HG02798 (cell line): Measurements from ENCODE around the gene CAPG.

Experiments
- ATAC-seq: cut with Tn5 transposase; IDR thresholded peaks from one replicate; pipeline ENCODE4 v1.9.1; 2021; ENCODE audit warnings: mild to moderate bottlenecking; ENCODE audit not compliant: unreplicated experiment, poor library complexity

CAPG gene, protein sequence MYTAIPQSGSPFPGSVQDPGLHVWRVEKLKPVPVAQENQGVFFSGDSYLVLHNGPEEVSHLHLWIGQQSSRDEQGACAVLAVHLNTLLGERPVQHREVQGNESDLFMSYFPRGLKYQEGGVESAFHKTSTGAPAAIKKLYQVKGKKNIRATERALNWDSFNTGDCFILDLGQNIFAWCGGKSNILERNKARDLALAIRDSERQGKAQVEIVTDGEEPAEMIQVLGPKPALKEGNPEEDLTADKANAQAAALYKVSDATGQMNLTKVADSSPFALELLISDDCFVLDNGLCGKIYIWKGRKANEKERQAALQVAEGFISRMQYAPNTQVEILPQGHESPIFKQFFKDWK

DNA sequence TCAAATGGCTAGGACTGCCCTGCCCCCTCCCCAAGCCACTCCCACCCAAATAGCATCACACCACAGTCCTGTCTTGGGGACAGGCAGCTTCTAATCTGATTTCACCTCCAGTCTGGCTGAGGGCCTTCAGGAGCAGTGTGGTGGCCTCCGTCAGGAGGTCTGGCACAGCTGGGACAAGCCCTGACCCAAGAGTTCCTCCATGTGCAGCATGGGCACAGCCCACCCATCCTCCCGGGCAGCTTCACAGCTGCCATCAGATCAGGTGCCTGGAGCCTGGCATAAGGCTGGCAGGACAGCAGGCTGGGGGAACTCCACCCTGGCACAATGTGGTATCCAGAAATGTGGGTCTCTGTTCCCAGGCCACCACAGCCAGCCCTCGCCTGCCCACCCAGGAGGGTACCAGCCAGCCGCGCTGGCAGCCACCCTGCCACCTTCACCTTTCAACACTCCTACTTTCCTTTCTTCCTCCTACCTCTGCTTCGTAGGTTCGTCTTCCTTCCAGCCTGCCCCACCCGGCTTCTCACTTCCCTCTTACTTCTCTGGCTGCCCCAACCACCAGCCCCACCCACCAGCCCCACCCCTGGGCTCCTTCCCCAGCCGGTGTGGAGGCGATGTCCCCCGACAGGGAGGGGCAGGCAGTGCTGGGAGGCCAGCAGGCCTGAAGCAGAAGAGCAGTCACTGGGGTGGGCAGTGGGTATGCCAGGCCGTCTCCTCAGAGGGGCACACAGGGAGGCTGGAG, at the start of gene CAPG:
TSS of gene CAPG (minus strand) at position 522 of the 739 bp plus-strand sequence. CDS start 8,221 bp downstream, outside the sequence.
- peak; percentile 70 for ATAC-seq

DNA sequence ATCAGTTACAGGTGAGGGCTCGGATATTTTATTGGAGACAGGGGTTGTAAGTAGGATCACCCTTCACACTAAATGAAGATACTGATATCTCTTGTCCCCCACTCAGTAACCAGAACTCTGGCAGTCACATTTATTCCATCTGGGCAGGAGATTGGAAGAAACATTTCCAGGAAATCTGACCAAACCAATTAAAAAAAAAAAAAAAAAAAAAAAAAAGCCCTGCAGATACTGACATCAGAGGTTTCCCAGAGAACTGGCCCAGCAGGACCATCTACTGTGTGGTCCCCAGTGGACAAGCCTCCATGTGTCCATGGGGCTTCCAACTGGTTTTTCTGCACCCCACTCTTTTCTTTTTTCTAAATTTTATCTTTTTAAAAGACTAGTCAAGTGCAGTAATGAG, 49.6 kb upstream of the CAPG start:
- ATAC-seq = no peak

DNA sequence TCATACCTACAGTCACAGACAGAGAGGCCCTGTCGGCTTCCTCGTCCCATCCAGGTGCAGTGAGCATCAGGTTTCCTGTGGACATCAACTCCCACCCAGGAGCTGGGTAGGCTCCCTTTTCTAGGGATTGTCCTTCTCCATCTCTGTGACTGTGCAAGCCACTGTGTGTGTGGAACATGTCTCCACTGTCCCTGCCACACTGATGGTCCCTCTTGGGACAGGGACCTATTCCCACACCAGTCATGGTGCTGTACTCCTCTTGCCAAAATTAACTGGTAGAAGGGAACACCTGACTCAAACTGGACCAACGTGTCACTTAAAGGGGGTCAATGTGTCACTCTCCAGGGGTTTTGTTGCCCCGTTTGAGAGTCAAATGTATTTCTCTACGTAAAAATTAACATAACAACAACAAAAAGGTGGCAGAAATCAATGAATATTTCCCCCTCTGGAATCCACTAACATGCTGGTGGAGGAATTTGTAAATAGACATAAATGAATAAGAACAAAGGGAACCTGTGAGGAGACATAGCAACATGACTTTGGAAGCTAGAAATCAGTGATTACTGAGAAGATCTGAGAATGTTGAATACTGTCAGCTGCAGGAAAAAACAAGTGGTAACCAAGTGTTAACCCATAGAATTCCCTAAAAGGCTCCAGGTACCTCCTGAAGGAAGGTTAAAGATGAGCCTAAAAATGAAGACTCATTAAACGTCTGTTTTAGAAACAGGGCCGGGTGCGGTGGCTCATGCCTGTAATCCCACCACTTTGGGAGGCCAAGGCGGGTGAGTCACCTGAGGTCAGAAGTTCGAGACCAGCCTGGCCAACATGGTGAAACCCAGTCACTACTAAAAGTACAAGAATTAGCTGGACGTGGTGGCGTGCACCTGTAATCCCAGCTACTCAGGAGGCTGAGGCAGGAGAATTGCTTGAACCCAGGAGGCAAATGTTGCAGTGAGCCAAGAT, 48.7 kb upstream of the CAPG start:
- ATAC-seq = no peak

DNA sequence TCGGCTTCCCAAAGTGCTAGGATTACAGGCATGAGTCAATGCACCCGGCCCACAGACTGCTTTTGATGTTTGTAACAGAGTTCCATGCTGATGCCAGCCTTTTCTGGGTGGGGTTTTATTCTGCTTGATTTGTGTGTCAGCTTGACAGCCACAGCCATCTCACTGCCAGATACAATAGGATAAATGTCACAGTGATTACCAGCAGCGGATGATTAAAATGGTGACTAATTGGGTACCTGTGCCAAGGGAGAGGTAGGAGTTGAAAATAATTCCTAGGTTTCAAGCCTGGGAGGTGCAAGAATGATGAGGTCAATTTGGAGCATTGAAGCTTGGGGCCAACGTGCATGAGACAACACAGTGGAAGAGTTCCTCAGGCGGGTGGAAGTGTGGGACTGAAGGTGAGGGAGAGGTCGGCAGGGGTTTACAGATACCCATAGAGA, 47.7 kb upstream of the CAPG start:
- no peak for ATAC-seq

DNA sequence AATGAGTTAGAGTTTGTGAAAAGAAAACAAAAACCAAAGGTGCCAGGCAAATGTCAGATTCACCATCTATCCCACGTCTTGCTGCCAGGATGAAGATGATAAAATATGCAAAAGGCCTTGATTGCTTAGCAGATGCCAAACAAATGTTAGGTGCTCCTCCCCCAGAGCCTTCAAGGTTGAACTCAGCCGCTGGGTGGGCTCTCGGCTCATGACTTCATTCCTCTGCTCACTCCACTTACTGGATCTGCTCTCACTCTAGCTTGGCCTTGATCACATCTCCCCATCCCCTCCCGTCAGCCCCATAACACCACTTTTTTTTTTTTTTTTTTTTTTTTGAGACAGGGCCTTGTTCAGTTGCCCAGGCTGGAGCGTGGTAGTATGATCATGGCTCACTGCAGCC, 46.9 kb upstream of the CAPG start:
- ATAC-seq = no peak

DNA sequence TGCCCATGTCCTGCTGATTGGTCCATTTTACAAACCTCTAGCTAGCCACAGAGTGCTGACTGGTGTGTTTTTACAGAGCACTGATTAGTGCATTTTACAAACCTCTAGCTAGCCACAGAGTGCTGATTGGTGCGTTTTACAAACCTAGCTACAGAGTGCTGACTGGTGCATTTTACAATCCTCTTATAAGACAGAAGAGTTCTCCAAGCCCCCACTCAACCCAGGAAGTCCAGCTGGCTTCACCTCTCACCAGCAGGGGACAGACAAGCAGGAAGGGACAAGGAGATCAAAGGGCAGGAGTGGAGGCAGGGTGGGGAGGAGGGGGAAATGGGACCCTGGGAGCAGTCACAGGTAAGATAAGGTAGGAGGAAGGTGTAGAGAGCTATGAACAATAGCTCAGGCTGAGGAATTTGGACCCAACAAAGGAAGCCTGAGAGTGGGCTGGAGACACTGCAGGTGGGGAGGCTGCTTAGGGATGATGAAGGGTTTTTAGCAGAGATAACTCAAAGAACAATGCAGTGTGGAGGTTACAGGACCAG, 45.5 kb upstream of the CAPG start:
- ATAC-seq = no peak

DNA sequence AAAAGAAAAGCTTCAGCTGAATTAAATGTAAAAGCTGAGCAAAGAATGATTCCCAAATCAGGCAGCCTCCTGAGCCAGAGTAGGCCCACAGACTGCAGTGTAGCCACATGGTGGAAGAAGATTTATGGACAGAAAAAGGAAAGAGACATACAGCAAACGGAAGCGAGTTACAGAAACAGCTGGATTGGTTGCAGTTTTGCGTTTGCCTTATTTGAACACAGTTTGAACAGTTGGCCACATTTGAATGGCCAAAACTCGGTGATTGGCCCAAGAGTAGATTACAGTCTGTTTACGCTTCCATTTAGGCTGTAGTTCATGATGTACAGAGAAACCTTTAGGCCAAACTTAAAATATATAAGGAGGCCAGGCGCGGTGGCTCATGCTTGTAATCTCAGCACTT, 43.4 kb upstream of the CAPG start:
- no peak for ATAC-seq

DNA sequence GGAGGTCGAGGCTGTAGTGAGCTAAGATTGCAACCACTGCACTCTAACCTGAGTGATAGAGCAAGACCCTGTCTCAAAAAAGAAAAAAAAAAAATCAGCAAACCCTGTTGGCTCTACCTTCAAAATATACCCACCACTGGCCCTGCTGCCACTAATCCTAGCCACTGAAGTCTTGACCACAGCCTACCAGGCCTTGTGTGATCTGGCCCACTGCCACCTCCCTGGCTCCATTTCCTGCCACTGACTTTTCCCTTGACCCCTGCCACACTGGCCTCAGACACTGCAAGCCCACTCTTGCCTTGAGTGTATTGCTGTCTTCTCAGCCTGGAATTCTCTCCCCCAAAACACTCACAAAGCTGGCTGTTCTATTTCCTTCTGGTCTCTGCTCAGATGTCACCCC, 42.1 kb upstream of the CAPG start:
- ATAC-seq = no peak

DNA sequence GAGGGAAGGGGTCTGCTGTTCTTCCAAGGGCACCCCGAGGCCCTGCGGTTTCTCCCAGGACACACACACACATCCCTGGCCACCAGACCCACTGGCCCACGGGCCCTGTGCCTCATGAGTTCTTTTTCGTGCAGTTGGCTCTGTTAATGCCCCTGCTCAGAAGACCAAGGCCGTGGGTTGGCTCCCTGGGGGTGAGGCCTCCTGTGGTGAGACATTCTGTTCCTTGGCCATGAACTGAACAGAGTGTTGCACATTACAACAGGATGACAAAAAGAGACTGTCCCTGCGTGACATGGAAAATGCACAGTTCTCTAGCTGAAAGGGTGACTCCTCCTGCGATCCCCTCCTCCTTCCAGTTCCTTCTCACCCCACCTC, 39.0 kb upstream of the CAPG start:
- ATAC-seq = no peak

DNA sequence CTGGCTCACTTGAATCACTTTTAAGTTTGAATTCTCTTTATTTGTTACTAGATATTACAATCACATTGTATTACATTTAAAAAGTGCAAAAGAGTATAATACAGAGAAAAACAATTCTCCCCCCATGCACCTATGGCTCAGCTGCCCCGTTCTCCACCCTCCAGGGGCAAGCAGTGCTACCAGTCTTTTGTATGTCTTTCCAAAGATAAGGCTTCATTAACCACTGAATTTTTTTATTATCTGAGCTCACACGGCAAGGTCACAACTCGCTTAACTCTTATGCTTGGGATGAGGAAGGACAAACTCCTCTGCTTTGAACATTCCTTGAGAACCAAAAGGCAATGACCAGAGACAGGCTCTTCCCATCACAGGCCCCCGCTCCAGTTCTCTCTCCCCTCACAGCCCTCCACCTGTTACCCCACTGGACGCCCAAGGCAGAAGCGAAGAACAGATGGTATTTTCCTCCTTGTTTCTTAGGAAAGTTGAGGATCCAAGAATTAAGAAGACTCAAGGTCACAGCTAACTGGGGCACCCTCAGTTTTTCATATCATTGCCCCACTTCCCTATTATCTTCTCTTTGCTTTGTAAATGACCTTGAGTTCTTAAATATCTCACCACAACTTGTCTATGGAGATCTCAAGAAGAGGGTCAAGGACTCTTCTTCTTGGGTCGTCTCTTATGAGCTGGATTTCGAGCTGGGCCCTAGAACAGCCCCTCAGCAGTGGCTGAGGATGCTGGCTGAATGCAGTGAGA, 38.5 kb upstream of the CAPG start:
- ATAC-seq = no peak

DNA sequence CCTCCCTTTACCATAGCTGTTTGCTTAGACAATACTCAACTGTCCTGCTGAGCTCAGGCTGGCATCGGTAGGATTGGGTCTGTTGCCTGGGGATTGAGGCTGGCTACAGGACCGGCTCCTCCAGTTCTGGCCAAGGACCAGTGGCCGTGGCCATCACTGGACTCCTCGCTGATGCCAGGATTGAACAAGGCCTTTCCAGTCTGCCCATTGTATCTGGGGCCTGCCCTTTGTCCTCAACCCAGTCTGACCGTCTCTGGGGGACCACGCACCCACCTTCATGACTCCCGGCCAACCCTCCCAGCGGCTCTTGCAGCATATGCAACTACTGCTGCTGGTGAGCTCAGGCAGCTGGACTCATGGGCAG, 37.0 kb upstream of the CAPG start:
- ATAC-seq = no peak

DNA sequence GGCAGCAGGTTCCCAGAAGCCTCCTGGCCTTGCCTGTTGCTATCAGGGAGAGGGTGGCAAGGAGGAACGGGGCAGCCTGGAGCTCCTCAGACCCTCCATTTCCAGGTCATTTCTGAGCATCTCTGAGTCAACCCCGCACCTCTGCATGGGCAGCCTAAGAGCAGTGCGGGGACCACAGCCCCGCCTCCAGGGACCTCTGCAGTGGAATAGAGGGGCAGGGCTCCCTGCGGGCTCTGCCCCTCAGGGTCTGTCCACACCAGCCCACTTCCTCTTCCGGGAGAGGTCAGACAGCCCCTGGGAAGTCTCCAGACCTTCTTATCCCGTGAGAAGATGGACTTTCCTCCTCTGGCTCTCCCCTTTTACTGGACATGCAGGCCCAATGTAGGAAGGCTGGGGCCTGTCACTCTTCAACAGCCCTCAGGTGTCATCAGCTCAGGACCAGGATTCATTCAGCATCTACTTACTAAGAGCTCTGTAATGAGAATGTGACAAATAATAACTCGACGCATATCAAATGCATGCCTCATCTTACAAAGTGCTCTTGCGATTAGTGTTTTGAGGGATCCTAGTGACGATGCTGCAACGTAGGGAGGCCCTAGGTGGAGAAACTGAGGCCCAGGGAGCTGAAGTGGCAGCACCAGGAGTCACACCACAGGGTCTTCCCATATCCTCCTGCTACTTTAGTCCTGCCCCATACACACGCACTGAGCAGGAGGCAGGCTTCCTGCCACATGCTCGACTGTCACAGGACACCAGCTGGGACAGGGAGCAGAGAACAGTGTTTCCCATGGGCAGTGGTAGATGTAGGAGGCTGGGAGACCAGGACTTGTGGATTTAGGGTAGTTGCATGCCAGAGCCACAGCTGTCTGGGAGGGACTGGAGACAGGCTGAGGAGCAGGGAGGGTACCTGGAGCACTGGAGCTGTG, 36.4 kb upstream of the CAPG start:
- no peak for ATAC-seq

DNA sequence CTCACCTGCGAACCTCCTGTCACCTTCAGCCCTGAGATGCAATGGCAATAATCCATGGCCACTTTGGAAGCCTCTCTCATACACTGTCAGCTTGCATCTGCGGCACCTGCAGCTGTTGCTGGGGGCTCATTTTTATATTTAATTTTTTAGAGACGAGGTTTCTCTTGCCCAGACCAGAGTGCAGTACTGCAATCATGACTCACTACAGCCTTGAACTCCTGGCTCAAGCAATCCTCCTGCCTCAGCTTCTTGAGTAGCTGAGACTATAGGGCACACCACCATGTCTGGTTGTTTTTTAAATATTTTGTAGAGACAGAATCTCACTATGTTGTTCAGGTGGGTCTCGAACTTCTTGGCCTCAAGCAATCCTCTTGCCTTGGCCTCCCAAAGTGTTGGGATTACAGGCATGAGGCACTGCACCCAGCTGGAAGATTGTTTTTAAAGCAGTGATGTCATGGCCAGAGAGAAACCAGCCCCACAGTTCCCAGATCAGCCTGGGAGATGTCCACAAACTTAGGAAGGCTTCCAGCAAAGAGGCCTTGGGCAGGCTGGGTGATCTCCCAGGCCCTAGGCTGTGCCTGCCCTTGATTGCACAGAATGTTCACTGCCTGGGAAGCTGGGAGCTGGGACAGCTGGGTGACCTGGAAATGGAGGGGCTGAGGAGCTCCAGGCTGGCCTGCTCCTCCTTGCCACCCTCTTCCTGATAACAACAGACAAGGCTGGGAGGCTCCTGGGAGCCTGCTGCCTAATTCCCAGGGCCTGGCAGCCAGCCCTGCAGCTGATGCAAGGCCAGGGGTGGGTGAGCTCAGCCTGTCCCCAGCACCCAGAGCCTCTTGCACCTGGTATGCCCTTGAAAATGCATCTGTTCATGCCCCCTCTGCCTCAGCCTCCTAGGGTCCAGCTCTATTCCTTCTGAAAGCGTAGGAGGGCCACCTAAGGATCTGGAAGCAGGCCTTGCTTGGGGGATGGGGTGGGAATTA, 35.4 kb upstream of the CAPG start:
- no peak for ATAC-seq

DNA sequence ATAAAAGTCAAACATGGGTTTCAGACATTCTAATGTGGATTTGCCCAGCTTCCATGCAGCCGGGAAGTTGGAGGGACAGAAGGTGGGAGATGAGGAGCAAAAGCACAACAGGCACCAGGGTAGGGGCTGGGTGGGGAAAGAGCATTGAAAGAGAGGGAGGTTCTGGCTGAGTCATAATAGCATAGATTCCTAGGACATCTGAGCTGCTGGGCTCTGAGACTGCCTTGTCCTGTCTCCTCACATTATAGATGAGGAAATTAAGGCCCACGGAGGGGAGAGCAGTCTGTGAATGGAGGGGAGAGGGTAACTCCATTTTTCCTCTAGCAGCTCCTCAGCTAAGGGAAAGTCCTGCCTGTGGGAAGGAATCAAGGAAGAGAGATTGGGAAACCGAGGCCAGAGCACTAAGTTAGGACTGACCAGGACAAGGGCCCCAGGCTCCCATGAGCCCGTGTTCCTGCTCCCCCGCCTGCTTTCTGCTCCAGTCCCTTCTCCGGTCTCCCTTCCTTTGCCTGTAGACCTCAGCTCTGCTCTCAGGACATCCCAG, 34.5 kb upstream of the CAPG start:
- ATAC-seq = no peak

DNA sequence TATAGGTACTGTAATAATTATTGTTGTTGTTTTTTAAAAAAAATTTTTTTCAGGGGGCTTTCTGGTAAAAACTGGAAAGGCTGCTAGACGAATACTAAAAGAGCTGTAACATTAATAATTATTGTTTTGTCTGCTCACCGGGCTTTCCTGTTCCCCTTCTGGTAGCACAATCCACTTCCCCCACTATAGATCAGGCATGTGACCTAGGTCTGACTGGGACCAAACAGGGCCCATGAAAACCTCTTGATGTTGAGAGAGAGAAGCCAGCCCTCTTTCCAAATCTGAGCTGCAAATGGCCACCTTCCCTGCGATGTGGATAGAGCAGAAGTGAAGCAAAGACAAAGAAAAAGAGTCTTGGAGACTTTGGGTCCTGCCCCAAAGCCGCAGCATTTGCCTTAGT, 31.7 kb upstream of the CAPG start:
- ATAC-seq = no peak

DNA sequence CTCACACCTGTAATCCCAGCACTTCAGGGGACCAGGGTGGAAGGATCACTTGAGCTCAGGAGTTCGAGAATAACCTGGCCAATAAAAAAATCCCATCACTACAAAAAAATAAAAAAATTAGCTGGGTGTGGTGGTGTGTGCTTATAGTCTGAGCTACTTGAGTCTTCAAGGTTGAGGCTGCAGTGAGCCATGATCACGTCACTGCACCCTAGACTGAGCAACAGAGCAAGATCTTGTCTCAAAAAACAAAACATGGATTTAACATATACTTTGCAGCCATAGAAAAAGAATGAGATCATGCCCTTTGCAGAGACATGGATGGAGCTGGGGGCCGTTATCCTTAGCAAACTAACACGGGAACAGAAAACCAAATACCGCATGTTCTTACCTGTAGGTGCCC, 30.6 kb upstream of the CAPG start:
- no peak for ATAC-seq

DNA sequence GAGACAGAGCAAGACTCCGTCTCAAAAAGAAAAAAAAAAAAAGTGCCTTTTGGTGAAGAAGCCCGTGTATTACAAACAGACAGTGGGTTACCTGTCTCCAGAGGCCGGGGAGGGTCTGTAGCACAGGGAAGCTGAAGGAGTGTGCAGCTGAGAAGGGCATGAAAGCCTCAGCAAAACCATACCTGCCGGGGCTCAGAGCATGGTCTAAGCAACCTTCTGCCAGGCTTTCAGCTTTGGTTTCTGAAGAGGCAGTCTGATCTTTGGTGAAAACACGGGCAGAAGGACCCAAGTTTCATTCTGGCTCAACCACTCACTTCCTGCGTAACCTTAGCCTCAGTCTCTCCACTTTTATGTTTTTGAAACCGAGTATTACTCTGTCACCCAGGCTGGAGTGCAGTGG, 29.8 kb upstream of the CAPG start:
- ATAC-seq = no peak
